ENCODE data around the gene PCGF3.

GRCh38 chr4:685679-686412 lies 19.8 kb upstream of the PCGF3 start:
- no peak for TF ChIP-seq ZBTB49 (tag by site-specific recombination; IDR thresholded peaks at IDR 0.05; ENCODE audit: low read depth)
- no peak for TF ChIP-seq TCF7L2 (IDR thresholded peaks at IDR 0.05; ENCODE audit: borderline replicate concordance, low read depth, low read length)
- TF ChIP-seq ZNF24 (tag by site-specific recombination; IDR thresholded peaks at IDR 0.05): no peak
- TF ChIP-seq ZSCAN30 (tag by site-specific recombination; IDR thresholded peaks at IDR 0.05): no peak
- no peak for TF ChIP-seq CTCF (tag by site-specific recombination; IDR thresholded peaks at IDR 0.05)
- TF ChIP-seq ZNF416 (tag by site-specific recombination; IDR thresholded peaks at IDR 0.05): no peak
- TF ChIP-seq ZNF776 (tag by site-specific recombination; IDR thresholded peaks at IDR 0.05; ENCODE audit: borderline replicate concordance): no peak
- TF ChIP-seq KLF17 (tag by site-specific recombination; IDR thresholded peaks at IDR 0.05): no peak
- no peak for TF ChIP-seq ZNF624 (tag by site-specific recombination; IDR thresholded peaks at IDR 0.05)
- no peak for TF ChIP-seq SP2 (tag by site-specific recombination; IDR thresholded peaks at IDR 0.05)
- TF ChIP-seq ZNF175 (tag by site-specific recombination; IDR thresholded peaks at IDR 0.05): no peak
